ENCODE results near the gene ABCC3. TPM values are rescaled to one million over a fixed set of nuclear protein-coding genes. Genes with fewer than 3 reads are reported as not detected.

ABCC3 gene
- total RNA-seq, 1 experiment from 2014 or later = 66.2 TPM

GRCh38 chr17:50593321-50593720, 41.4 kb upstream of the ABCC3 start:
- CTCF ChIA-PET = interaction anchor here (0.6 kb wide), 1 partner anchor 112 kb away, joined by 3 read pairs; no protein-coding TSS in a partner anchor
- no peaks in the 10 kb centered on the region for H3K27me3 ChIP-seq (ENCODE audit: insufficient read depth, low read length)
- intact Hi-C loops (cut with micrococcal nuclease) = no loop called here

More at GRCh38 chr17:50593321-50593720, 41.4 kb upstream of the ABCC3 start:
- Histone ChIP-seq H3K9me3 (ENCODE audit: control insufficient read depth in 1 of 2, insufficient read depth in 1 of 2, low read depth in 1 of 2, low read length in 2 of 2) (no peaks in the 10 kb centered on the region), H3K27ac (ENCODE audit: low read depth, low read length) (no peak overlapping the region), H3K79me2 (ENCODE audit: insufficient read depth, low read length) (no peaks in the 10 kb centered on the region), H3K4me2 (ENCODE audit: low read length) (no peak overlapping the region), H4K20me1 (ENCODE audit: insufficient read depth) (no peaks in the 10 kb centered on the region), H3K36me3 (ENCODE audit: control insufficient read depth in 1 of 2, insufficient read depth in 2 of 2, low read length in 2 of 2) (no peaks in the 10 kb centered on the region), H3K4me1 (ENCODE audit: control insufficient read depth in 1 of 2, insufficient read depth in 2 of 2, low read length in 2 of 2) (no peaks in the 10 kb centered on the region), H2AFZ (ENCODE audit: low read depth, low read length, poor library complexity, severe bottlenecking) (no peak overlapping the region), H3K9ac (ENCODE audit: low read length) (no peak overlapping the region), H3K9me2 (ENCODE audit: insufficient read depth) (no peaks in the 10 kb centered on the region), H3K4me3 (replicated peaks in 1 of 2; ENCODE audit: low read depth in 1 of 2, low read length in 2 of 2) (no peak overlapping the region)
- ChIA-PET POLR2A (no interaction called here), RAD21 (ENCODE audit: low non-redundant PET in 1 of 2, low total read pairs in 2 of 2, uncharacterized antibody in 2 of 2, unreplicated experiment in 2 of 2) (no interaction called here)
- BruUV-seq (replicated peaks) = no TSS peak
- TF ChIP-seq ZNF274 (IDR thresholded peaks at IDR 0.05; ENCODE audit: low read depth, low read length) (no peak), REST (IDR thresholded peaks at IDR 0.05; ENCODE audit: low read depth) (no peak), SRF (IDR thresholded peaks at IDR 0.05; ENCODE audit: low read depth) (no peak), CEBPB (IDR thresholded peaks at IDR 0.05; ENCODE audit: low read depth) (no peak)
- no peak for ATAC-seq
- DNase-seq (ENCODE audit: low read depth, low spot score) = no peak
